ENCODE results near the gene UGT1A6.

GRCh38 chr2:233801357-233802131, 108.9 kb downstream of the UGT1A6 start:
- TF ChIP-seq PHF8 (CRISPR knock-in tag; IDR thresholded peaks at IDR 0.05) (no peak), JUN (CRISPR knock-in tag; IDR thresholded peaks at IDR 0.05) (no peak), ZNF83 (CRISPR knock-in tag; IDR thresholded peaks at IDR 0.05; ENCODE audit: borderline replicate concordance) (no peak), ZNF501 (CRISPR knock-in tag; IDR thresholded peaks at IDR 0.05) (no peak), ZBTB3 (CRISPR knock-in tag; IDR thresholded peaks at IDR 0.05; ENCODE audit: borderline replicate concordance, low read depth) (no peak), HNF4A (CRISPR knock-in tag; IDR thresholded peaks at IDR 0.05) (no peak), KLF6 (CRISPR knock-in tag; IDR thresholded peaks at IDR 0.05) (no peak), ATF6 (CRISPR knock-in tag; conservative IDR thresholded peaks at IDR 0.05) (no peak), RAD21 (CRISPR knock-in tag; IDR thresholded peaks at IDR 0.05) (no peak)

Data from HepG2 (cell line).